ENCODE measurements around the gene SF3B6.
"Not testable (repeated sequence)": the region's sequence is repeated elsewhere in the genome, so short reads cannot be mapped to it uniquely, and the experiment has no call there.

SF3B6 gene

GRCh38 chr2:24075915-24076848 is at the start of gene SF3B6:
TSS of gene SF3B6 (minus strand) at chr2:24076326. CDS start at chr2:24076229, 97 bp downstream.
- DNase-seq (ENCODE audit: low read depth): peak; percentile 98

DNA sequence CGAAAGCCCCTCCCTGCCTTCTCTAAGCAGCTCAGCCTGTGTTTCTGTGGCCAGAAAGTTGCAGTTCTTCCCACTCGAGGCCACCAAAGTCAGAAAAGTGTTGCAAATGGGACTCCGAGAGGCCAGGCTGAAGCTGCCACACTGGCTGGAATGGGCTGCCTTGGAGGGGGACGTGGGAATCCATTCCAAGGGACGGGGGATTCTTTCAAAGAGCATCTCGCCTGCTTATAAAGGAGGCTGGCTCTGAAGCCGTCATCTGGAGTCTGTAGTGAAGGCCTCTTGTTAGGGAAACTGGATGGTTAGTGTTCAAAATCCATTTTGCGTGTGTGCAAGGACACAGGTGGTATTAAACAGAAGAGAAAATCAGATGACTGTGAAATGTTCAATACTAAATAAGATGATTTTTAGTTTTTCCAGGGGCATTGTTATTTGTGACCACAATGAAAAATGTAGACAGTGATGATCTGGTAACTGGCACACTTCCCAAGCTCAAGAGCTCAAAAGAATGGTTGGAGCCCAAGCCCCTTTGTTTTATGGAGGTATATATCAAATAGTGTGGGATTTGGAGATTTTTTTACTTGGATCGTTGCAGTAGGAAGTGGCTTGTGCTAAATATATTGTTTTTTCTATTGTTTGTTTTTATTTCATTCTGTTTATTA is 47.9 kb upstream of the SF3B6 start:
- no peak for DNase-seq (ENCODE audit: low read depth)

- DNase-seq (ENCODE audit: low read depth): peak; percentile 22
Observed at GRCh38 chr2:24123195-24123921, 47.2 kb upstream of the SF3B6 start, which contains the start of the genes FAM228B and PFN4. TSS of gene FAM228B (plus strand) at chr2:24123469. CDS start at chr2:24124362, 893 bp downstream. TSS of gene PFN4 (minus strand) at chr2:24123334. CDS start at chr2:24122535, 799 bp downstream.

GRCh38 chr2:24122366-24123194 is 46.5 kb upstream of the SF3B6 start:
- DNase-seq (ENCODE audit: low read depth): no peak

DNA sequence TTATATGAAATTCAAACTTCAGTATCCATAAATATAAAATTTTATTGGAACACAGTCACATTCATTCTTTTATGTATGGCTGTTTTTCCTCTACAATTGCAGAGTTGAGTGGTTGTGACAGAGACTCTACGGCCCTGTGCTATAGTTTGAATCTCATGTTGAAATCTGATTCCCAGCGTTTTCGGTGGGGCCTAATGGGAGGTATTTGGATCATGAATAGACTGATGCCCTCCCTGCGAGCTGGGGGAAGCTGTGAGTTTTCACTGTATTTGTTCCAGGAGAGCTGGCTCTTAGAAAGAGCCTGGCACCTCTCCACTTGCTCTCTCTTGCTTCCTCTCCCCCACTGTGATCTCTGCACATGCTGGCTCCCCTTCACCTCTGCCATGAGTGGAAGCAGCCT is 45.3 kb upstream of the SF3B6 start:
- no peak for DNase-seq (ENCODE audit: low read depth)

DNA sequence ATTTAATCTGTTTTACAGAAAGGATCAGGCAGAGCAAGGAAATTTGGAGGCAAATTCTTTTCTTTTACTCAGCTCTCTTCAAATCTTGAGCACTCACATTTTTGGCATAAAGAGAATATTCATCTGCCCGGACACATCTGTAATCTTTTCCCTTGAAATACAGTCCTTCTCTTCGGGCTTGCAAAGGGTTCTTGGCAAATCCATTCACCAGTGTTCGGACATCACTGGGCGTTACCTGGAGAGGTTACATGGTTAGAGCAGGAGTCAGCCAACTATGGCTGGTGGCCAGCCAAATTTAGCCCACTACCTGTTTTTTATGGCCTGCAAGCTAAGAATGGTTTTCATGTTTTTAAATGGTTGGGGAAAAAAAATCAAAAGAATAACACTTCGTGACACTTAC is 44.9 kb upstream of the SF3B6 start:
- no peak for DNase-seq (ENCODE audit: low read depth)

- no peak for DNase-seq (ENCODE audit: low read depth)
Observed at GRCh38 chr2:24117902-24118301, 41.8 kb upstream of the SF3B6 start.

GRCh38 chr2:24115057-24115456 is 38.9 kb upstream of the SF3B6 start:
- no peak for DNase-seq (ENCODE audit: low read depth)

DNA sequence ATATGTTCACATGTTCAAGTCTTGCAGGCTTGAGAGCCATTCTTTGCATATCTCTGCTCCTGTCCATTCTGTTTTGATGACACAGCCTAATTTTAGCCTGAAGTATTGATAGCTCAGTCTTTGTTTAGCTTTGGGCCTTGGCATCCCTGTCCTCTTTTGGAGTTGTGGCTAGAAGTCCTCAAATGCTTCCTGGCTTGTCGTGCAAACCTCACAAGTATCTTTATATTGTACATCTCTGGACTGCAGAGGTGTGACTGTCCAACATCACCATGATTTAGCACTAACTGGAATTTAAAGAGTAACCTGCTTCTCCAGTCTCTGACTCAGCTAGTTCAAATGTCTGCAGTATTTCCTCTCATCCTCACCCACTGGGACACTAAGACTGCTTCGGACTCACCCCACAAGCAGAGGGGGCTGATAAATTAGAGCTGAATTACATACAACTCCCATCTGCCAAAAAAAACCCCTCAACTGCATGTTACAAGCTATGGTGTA is 35.3 kb upstream of the SF3B6 start:
- DNase-seq (ENCODE audit: low read depth): no peak

DNA sequence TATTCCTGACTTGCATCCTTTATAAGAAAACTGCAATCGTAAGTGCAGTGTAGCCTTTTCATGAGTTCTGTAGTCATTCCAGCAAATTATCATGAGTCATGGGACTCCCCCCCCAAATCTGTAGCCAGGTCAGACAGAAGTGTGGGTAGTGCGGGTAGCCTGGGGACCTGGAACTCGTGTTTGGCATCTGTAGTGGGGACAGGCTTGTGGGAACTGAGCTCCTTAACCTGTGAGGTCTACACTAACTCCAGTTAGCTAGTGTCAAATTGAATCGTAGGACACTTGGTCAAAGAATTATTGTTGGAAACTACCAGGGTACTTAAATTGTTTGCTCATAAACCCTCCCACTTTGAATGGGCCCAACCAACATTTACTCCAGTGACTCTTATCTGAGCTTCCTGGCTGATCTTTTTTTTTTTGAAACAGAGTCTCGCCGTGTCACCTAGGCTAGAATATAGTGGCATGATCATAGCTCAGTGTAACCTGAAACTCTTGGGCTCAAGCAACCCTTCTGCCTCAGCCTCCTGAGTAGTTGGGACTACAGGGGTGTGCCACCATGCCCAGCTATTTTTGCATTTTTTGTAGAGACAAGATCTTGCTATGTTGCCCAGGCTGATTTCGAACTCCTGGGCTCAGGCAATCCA is 34.7 kb upstream of the SF3B6 start:
- no peak for DNase-seq (ENCODE audit: low read depth)

DNA sequence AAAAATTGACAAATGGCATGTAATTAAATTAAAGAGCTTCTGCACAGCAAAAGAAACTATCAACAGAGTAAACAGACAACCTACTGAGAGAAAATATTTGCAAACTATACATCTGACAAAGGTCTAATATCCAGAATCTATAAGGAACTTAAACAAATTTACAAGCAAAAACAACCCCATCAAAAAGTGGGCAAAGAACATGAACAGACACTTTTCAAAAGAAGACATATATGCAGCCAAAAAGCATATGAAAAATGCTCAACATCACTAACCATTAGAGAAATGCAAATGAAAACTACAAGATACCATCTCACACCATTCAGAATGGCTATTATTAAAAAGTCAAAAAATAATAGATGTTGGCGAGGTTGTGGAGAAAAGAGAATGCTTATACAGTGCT is 33.3 kb upstream of the SF3B6 start:
- not testable (repeated sequence) for DNase-seq (ENCODE audit: low read depth)

DNA sequence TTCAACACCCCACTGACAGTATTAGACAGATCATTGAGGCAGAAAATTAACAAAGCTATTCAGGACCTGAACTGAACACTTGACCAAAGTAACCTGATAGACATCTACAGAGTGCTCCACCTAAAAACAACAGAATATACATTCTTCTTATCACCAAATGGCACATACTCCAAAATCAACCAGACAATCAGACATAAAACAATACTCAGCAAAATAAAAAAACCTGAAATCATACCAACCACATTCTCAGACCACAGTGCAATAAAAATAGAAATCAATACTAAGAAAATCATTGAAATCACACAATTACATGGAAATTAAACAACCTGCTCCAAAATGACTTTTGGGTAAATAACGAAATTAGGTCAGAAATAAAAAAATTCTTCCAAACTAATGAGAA is 31.2 kb upstream of the SF3B6 start:
- DNase-seq (ENCODE audit: low read depth): no peak

- no peak for DNase-seq (ENCODE audit: low read depth)
Observed at GRCh38 chr2:24106786-24107185, 30.7 kb upstream of the SF3B6 start.

DNA sequence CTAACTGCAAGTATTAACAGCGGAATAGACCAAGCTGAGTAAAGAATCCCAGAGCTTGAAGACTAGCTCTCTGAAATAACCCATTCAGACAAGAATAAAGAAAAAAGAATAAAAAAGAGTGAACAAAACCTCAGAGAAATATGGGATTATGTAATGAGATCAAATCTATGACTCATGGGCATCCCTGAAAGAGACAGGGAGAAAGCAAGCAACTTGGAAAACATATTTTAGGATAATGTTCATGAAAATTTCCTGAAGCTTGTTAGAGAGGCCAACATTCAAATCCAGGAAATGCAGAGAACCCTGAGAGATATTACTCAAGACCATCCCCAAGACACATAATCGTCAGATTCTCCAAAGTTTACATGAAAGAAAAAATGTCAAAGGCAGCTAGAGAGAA is 29.7 kb upstream of the SF3B6 start:
- no peak for DNase-seq (ENCODE audit: low read depth)

DNA sequence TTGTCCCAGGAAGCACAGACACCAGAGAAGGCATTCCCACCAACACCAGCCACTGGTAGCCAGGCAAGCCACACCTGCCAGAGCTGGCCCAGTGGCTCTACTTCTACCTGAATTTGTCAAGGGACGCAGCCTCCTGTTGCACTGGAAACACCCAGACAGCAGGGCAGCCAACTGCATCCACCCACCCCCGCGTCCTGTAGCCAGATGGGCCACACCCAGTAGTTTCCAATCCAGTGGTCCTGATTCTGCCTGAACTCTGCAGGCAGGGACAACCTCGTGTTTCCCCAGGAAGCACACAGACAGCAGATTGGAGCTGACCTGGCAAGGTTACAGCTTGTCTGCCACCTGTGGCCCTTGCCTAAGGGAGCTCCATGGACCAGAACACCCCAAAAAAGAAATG is 28.8 kb upstream of the SF3B6 start:
- DNase-seq (ENCODE audit: low read depth): no peak

- no peak for DNase-seq (ENCODE audit: low read depth)
Observed at GRCh38 chr2:24104110-24104650, 28.1 kb upstream of the SF3B6 start.

GRCh38 chr2:24102677-24103076 is 26.6 kb upstream of the SF3B6 start:
- DNase-seq (ENCODE audit: low read depth): no peak

GRCh38 chr2:24101992-24102391 is 25.9 kb upstream of the SF3B6 start:
- no peak for DNase-seq (ENCODE audit: low read depth)

- not testable (repeated sequence) for DNase-seq (ENCODE audit: low read depth)
Observed at GRCh38 chr2:24100732-24101131, 24.6 kb upstream of the SF3B6 start.

- not testable (repeated sequence) for DNase-seq (ENCODE audit: low read depth)
Observed at GRCh38 chr2:24095171-24095677, 19.1 kb upstream of the SF3B6 start.

Measured in activated T-helper 1 cell treated with Interleukin-2 at 50 U/mL for 16 hours (primary cell).